ENCODE results near the gene EPHA6. TPM values are rescaled to one million over a fixed set of nuclear protein-coding genes. Genes with fewer than 3 reads are reported as not detected.

The EPHA6 gene
- total and polyA plus RNA-seq, 9 of the 15 experiments (the other 6 are each of a cell fraction or from before 2014, with no cell fraction given): not detected

DNA sequence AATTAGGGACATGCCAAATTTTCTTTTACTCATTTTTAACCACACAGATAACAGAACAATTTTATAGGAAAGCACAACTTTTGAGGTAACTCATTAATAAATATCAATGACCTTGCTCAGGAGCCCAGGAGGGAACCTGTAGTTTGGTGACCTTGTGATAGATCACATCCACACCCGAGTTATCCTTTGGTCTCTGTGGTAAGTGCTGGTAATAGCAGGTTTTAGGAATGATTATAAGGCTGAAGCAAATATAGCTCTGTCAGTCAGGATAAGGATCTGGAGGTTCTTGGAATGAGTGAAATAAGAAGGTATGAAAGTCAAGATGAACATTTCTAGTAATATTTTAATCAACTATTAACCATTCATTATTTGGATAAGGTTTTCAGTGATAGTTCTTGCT, 46.5 kb downstream of the EPHA6 start:
- Histone ChIP-seq H3K4me2 (ENCODE audit: insufficient read depth, low read length) (no peak overlapping the region), H3K9me1 (ENCODE audit: control insufficient read depth, insufficient read depth, low read length) (no peaks in the 10 kb centered on the region), H3K9ac (ENCODE audit: insufficient read depth in 1 of 2, low read depth in 2 of 2, low read length in 2 of 2) (no peak overlapping the region), H3K27ac (ENCODE audit: extremely low read depth, low read depth, low read length) (no peak overlapping the region), H4K20me1 (replicated peaks; ENCODE audit: control insufficient read depth, insufficient read depth, low read length) (no peaks in the 10 kb centered on the region), H3K4me1 (replicated peaks in 1 of 2; ENCODE audit: control insufficient read depth in 2 of 2, insufficient read depth in 2 of 2, low read length in 2 of 2) (no peaks in the 10 kb centered on the region), H2AFZ (ENCODE audit: low read depth, low read length) (no peak overlapping the region), H3K27me3 (ENCODE audit: control insufficient read depth in 2 of 2, insufficient read depth in 2 of 2, low read length in 2 of 2) (no peaks in the 10 kb centered on the region), H3K4me3 (no peak overlapping the region), H3K36me3 (ENCODE audit: control insufficient read depth, insufficient read depth, low read length) (no peaks in the 10 kb centered on the region), H3K79me2 (ENCODE audit: control insufficient read depth, insufficient read depth, low read length) (no peaks in the 10 kb centered on the region), H3K9me3 (replicated peaks; ENCODE audit: control insufficient read depth, insufficient read depth, low read depth, low read length) (no peaks in the 10 kb centered on the region)
- ChIA-PET CTCF (ENCODE audit: low intra/inter-chr PET ratio) (no interaction called here), POLR2A (no interaction called here)
- no peak for FAIRE-seq
- WGBS (ENCODE audit: insufficient coverage, low coverage, missing lambda C conversion rate): 0% methylated on average over 1 of the region's 1 CpG
- DNase-seq (ENCODE audit: extremely low read depth in 1 of 4, low spot score in 3 of 4): no peak
- ATAC-seq: no peak
- in situ Hi-C loops (cut with MboI) (no loop called here), intact Hi-C loops (cut with micrococcal nuclease) (loop anchor here (10.0 kb wide), 3 partner anchors 794 to 1164 kb away; no protein-coding TSS in a partner anchor)
- BruUV-seq (replicated peaks): no TSS peak
- TF ChIP-seq RUNX1 (IDR thresholded peaks at IDR 0.05; ENCODE audit: low read depth): no peak
- TF ChIP-seq, protein P1, sequence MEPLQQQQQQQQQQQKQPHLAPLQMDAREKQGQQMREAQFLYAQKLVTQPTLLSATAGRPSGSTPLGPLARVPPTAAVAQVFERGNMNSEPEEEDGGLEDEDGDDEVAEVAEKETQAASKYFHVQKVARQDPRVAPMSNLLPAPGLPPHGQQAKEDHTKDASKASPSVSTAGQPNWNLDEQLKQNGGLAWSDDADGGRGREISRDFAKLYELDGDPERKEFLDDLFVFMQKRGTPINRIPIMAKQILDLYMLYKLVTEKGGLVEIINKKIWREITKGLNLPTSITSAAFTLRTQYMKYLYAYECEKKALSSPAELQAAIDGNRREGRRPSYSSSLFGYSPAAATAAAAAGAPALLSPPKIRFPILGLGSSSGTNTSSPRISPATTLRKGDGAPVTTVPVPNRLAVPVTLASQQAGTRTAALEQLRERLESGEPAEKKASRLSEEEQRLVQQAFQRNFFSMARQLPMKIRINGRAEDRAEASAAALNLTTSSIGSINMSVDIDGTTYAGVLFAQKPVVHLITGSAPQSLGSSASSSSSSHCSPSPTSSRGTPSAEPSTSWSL (CRISPR knock-in tag; IDR thresholded peaks at IDR 0.05; ENCODE audit: borderline replicate concordance): no peak
- TF ChIP-seq ZNF384 (IDR thresholded peaks at IDR 0.05; ENCODE audit: low read depth, low read length): no peak
- TF ChIP-seq GATAD2A (IDR thresholded peaks at IDR 0.05): no peak
- TF ChIP-seq TCF7L2 (IDR thresholded peaks at IDR 0.05; ENCODE audit: low read depth, low read length): no peak
- TF ChIP-seq ETV5 (CRISPR knock-in tag; IDR thresholded peaks at IDR 0.05; ENCODE audit: low read depth): no peak
- no peak for TF ChIP-seq CSDE1 (IDR thresholded peaks at IDR 0.05)
- no peak for TF ChIP-seq TRIM28 (IDR thresholded peaks at IDR 0.05)
- no peak for TF ChIP-seq RB1 (IDR thresholded peaks at IDR 0.05; ENCODE audit: low read depth)
- no peak for TF ChIP-seq ZC3H8 (IDR thresholded peaks at IDR 0.05)
- no peak for TF ChIP-seq SAFB2 (IDR thresholded peaks at IDR 0.05; ENCODE audit: borderline replicate concordance, low read depth, low read length, severe bottlenecking)
- TF ChIP-seq ZNF655 (CRISPR knock-in tag; IDR thresholded peaks at IDR 0.05): no peak

All from K562 (cell line).